NCI-H526 treated with DMSO at 0.1 percent for 48 hours (cell line): ENCODE data around the gene OR5M11.
"Not testable (repeated sequence)": the region's sequence is repeated elsewhere in the genome, so short reads cannot be mapped to it uniquely, and the experiment has no call there.

Experiments used
- DNase-seq: peaks from one replicate; lab custom pipeline; 2025; lab: John Stamatoyannopoulos, UW

Gene OR5M11

DNA sequence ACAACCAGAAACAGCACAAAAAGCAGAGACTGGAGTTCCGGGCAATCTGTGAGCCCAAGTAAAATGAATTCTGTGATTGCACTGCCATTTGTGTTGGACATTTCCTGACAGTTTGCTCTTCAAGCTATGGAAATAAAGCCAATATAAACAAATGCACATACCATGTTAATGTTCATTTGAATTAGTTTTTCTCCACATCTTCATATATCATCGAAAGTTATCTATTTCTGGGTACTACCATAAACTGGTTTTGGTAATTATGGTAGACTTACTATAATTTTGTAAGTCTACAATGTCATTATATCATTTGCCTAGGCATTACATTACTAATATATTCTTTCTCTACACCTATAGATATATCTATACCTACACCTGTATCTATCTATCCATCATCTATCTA lies at the start of gene OR5M11:
Gene OR5M11, minus strand, starts transcription at position 101 of the 400 bp plus-strand sequence. Its CDS starts 0 bp downstream, at position 101.
- DNase-seq: no peak

DNA sequence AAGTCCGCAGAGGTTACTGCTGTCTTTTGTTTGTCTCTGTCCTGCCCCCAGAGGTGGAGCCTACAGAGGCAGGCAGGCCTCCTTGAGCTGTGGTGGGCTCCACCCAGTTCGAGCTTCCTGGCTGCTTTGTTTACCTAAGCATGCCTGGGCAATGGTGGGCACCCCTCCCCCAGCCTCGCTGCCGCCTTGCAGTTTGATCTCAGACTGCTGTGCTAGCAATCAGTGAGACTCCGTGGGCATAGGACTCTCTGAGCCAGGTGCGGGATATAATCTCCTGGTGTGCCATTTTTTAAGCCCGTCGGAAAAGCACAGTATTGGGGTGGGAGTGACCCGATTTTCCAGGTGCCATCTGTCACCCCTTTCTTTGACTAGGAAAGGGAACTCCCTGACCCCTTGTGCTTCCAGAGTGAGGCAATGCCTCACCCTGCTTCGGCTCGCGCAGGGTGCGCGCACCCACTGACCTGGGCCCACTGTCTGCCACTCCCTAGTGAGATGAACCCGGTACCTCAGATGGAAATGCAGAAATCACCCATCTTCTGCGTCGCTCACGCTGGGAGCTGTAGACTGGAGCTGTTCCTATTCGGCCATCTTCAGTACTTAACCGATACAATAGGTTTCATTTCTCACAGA lies 49.1 kb upstream of the OR5M11 start:
- not testable (repeated sequence) for DNase-seq

DNA sequence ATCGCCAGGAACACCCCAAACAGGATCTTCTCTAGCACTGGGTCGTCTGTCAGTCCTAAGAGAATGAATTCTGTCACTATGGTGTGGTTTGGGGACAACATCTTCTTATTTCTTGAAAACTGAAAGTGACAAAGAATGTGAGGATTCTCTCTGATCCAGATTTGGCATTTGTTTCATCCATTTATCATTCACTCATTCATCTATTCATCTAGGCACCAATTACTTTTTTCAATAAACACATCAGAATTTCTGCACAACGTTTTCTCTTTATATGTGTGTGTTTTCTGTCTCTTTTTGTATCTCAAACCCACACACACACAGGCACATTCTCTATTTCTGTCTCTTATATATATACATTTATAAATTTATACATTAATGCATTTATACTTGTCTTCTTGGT lies 34.6 kb upstream of the OR5M11 start, which contains the start of gene OR5M10:
Gene OR5M10, minus strand, starts transcription at position 101 of the 400 bp plus-strand sequence. Its CDS starts 0 bp downstream, at position 101.
- DNase-seq: no peak

DNA sequence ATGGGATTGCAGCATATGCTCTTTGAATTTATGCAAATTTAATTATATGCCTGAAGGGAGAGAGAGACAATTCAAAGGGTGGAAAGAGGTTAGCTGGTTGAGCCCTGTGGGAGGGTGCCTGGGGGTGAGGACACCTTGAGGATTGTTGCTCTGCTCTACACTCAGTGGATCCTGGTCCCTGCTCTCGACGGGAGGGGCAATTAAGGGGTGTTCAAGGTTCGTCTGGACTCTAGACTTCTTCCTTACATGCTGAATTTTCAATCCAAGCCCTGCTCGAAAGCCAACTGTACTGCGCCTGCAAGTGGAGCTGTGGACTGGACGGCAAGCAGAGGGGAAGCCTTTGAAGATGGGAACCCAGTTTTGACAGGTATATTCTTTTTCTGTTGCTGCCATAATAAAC lies 15.5 kb upstream of the OR5M11 start:
- no peak for DNase-seq

GRCh38 chr11:56554691-56555090 lies 11.6 kb upstream of the OR5M11 start:
- not testable (repeated sequence) for DNase-seq

- DNase-seq: no peak
These were observed 2.5 kb upstream of the OR5M11 start for GRCh38 chr11:56545531-56545930.

DNA sequence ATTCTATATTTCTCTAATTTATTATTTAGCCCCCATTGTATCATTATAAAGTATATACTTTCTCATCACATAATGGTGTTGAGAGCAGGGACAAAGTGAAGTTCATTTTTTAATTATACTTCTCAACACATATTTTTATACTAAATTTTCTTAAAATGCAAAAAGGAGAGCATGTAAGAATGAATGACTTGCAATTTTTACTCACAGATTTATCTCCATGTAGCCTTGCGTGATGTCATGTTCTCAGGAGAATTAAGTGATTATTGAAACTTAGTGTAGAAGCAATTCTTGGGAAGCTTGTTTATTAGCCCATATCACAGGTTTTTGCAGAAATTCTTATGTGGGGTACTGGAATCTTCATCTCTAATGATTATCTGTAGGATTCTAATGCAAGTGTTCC lies 682 bp upstream of the OR5M11 start:
- DNase-seq: no peak

- no peak for DNase-seq
These were observed 9.9 kb downstream of the OR5M11 start for GRCh38 chr11:56533054-56533740.

- DNase-seq: no peak
These were observed 11.2 kb downstream of the OR5M11 start for GRCh38 chr11:56531856-56532255.

DNA sequence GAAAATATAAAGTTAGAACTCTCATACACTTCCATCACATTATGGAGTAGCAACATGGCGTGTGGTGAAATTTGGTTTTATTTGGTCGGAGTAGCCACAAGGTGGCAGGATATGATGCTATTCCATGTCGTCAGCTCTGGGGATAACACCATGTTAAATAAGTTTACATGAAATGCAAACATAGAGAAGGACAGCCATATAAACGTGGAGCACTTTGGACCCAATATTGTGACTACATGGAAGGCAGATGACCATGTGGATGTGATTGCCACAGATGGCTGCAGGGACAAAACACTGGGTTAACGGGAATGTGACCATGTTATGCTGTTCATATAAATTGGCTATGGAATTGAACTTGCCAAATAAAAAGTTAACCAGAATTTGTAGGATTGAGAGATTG lies 21.0 kb downstream of the OR5M11 start:
- DNase-seq: no peak

- no peak for DNase-seq
These were observed 29.8 kb downstream of the OR5M11 start for GRCh38 chr11:56513280-56513679.

- no peak for DNase-seq
These were observed 33.6 kb downstream of the OR5M11 start for GRCh38 chr11:56509439-56509838.

GRCh38 chr11:56497010-56497409 lies 46.0 kb downstream of the OR5M11 start:
- no peak for DNase-seq

DNA sequence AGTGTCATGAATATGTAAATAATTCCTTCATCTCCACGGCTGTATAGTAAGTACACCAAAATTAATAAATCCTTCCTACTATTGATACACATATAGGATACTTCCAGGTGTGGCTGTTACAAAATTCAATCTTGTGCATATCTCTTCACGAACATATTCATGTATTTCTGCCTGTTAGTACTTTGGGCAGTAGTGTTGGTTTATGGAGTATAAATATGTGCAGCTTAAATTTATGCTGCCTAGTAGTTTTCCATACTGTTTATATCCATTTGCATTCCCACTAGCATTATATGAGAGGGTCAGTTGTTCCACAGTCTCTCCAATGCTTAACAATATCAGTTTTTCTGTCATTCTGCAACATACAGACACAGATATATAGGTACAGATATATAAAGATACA lies 47.9 kb downstream of the OR5M11 start:
- DNase-seq: no peak
